T-helper 2 cell treated with Interferon-gamma antibody and Interleukin-4, amounts not matched to agents 100 ng/mL and 5 ng/mL, for 36 hours (primary cell): ENCODE results near the gene ROR1. TPM values are rescaled to one million over a fixed set of nuclear protein-coding genes. Genes with fewer than 3 reads are reported as not detected.
"Not testable (repeated sequence)": the region's sequence is repeated elsewhere in the genome, so short reads cannot be mapped to it uniquely, and the experiment has no call there.

ENCODE experiments used
- intact Hi-C: fragments of 100-400 bp; cut with micrococcal nuclease; formaldehyde crosslinking; loops from one replicate; pipeline ENCODE4 v1.15.1; 2023
- total RNA-seq: library from RNA; stranded (reverse); gene quantifications from 2 replicates; pipeline ENCODE4 v1.2.3, GENCODE V29; 2022

The ROR1 gene
- total RNA-seq, 1 donor from 2014 or later, result not detected

DNA sequence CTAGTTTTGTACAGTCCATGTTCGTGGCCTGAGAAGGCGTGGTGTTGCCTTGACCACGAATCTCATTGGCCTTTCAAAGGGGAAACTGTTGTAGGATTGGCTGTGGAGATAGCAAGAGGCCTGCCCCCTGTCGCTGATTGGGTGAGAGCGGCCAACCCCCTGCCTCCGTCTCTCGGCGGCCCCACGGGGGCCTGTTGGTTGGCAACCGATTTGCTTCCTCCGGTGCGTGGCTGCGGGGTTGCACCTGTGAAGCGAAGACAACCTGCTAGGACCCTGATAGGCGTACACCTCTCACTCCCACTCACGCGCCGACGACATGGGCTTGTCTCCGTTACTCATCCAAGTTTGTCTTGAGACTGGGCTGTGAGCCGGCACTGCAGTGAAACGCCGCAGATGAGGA lies 429.6 kb downstream of the ROR1 start, which contains the start of gene UBE2U:
Gene UBE2U, plus strand, starts transcription at position 204 of the 400 bp plus-strand sequence. CDS start 428 bp downstream, outside the sequence.
- intact Hi-C loops, result no loop called here

GRCh38 chr1:64209221-64209620 lies 435.4 kb downstream of the ROR1 start:
- intact Hi-C loops, result no loop called here

DNA sequence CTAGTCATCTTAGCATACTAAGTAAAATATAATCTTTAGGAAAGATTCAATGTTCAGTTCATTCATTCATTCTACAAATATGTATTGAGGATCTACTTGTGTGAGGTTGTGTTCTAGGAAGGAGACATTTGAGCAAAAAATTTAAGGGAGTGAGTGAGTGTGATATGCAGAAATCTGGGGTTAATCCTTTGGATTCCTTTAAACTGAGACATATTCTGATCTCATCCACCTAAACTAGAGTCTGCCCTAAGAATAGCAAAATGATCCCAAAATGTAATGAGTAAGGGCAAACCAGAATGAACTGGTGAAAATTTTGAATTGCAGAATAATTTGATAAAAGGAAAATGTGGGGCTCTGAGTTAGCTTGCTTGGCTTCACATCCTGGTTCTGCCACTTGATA lies 438.2 kb downstream of the ROR1 start:
- intact Hi-C loops, result no loop called here

- intact Hi-C loops, result no loop called here
These were observed 441.8 kb downstream of the ROR1 start for GRCh38 chr1:64215576-64215975.

DNA sequence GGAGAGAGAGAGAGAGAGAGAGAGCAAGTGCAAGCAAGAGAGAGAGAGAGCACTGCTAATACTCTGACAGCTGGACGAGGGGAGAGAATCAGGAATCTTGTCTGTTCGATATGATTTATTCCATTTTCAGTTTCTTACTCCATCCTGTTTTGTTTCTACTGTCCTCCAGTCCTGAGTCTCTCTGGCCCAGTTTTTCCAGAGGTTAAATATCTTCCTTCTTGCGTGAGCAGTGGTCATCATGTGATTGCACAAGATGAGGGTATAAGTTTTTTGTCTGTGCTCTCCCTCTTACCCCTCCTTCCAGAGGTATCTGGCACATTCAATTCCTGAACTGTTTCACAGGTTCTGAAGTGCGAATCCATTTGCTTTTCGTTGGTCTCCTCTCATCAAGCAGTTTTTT lies 446.4 kb downstream of the ROR1 start:
- intact Hi-C loops, result no loop called here

- intact Hi-C loops, result no loop called here
These were observed 449.7 kb downstream of the ROR1 start for GRCh38 chr1:64223329-64224151.

- intact Hi-C loops, result not testable (repeated sequence)
These were observed 450.4 kb downstream of the ROR1 start for GRCh38 chr1:64224236-64224635.

DNA sequence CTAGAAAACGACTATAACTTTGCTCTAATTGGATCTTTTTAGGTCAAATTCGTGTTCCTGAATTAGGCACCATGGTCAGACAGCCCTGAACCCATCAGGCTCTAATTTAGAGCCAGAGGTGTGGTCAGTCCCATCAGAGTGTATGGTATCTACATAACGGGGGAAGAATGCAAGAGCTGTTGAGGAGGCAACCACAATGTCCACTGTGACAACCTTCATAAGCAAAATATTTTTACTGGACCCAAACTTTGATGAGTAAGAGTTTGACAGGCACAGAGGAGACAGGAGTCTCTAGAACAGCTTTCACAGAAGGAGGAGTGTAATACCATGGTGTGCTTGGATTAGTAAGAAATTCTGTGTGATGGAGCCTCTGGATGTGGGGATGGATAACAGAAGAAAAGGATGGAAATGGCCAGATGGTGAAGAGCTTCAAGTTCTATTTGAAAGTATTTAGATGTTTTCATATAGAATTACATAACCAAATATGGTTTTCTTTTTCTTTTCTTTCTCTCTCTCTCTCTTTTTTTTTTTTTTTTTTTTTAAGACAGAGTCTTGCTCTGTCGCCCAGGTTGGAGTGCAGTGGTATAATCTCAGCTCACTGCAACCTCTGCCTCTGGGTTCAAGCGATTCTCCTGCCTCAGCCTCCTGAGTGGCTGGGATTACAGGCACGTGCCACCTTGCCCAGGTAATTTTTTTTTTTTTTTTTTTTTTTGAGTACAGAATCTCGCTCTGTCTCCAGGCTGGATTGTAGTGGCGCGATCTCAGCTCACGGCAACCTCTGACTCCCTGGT lies 454.5 kb downstream of the ROR1 start:
- intact Hi-C loops, result no loop called here

DNA sequence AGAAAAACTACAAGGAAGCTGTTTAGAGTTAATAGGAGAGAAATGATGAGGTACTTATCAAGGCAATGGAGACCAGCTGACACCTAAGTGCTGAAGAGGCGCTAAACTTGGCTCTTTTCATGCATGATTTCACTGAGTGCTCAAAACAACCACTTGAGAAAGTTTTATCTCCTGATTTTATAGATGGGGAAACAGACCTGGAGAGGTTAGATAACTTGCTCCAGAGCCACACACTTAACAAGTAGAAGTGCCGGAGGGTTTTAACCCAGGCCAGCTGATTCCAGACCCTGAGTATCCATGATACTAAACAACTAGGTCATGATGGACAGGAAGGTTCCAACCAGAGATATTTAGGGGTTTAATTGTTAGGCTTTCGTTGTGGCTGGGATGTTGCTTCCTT lies 455.5 kb downstream of the ROR1 start:
- intact Hi-C loops, result no loop called here

Other genes with a start within 250 kb of the ROR1 start
- 49.8 and 50.9 TPM in 2 replicates for gene PGM1, start 180.6 kb upstream of the ROR1 start, total RNA-seq